NCI-H1436 treated with DMSO at 0.1 percent for 48 hours (cell line): ENCODE data around the gene SPC24.
A peak's percentile ranks its signal among the peaks of the same experiment; 100 is the strongest.

Experiments
- DNase-seq: peaks from one replicate; lab custom pipeline; 2025; lab: John Stamatoyannopoulos, UW

The SPC24 gene, protein sequence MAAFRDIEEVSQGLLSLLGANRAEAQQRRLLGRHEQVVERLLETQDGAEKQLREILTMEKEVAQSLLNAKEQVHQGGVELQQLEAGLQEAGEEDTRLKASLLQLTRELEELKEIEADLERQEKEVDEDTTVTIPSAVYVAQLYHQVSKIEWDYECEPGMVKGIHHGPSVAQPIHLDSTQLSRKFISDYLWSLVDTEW

DNA sequence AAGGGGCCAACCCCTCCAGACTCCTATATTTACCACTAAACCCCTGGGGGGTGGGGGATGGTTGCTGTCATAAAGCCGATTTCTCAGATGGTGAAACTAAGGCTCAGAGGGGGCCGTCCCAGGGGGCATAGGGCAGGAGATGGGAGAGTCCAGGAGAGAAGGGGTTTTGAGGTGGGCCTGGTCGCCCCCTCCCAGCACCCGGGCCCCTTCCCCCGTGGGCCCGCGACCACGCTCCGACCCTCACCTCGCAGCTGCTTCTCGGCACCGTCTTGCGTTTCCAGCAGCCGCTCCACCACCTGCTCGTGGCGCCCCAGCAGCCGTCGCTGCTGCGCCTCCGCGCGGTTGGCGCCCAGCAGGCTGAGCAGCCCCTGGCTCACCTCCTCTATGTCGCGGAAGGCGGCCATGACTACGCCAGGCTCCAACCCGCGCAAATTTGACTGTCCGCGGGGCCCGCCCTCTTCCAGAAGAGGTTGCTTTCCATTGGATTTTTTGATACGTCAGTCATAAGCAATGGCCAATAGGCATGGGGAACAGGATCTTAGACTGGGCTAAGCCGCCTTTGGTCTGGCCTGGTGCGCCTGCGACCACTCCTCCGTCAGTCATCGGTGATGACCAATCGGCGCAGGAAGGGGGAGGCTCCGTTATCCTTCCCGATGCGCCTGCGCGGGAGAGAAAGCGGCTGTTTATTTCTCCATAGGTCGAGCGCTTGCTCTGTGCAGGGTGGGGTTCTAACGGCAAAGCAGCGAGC is at the start of gene SPC24:
Gene SPC24, minus strand, starts transcription at position 410 of the 748 bp plus-strand sequence. Its CDS starts 6 bp downstream, at position 404.
- DNase-seq, result peak; percentile 96

- no peak for DNase-seq
Measured at GRCh38 chr19:11204943-11205349, 49.4 kb upstream of the SPC24 start.

DNA sequence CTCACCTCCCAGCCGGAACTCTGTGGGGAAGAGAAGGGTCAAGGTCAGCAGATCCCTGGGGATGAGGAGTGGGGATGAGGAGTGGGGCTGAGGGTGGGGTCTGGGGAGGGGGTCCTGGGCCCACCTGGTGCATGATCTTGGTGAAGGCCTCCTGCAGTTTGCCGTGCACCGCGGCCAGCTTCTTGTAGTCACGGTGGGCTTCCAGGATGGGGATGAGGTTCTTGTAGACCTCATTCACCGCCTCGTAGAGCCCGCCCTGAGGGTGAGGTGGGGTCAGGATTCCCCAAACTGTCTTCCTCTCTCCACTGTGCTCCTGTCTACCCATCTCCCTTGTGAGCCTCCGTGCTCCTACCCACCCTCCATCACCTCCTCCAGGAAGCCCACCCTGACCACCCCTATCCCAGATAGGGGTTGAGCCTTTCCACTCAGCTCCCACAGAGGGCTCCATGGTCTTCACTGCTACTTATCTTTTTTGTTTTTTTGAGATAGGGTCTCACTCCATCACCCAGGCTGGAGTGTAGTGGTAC is 48.6 kb upstream of the SPC24 start:
- no peak for DNase-seq

GRCh38 chr19:11203194-11204075 is 47.9 kb upstream of the SPC24 start:
- no peak for DNase-seq

GRCh38 chr19:11202488-11203193 is 47.1 kb upstream of the SPC24 start:
- DNase-seq, result no peak

DNA sequence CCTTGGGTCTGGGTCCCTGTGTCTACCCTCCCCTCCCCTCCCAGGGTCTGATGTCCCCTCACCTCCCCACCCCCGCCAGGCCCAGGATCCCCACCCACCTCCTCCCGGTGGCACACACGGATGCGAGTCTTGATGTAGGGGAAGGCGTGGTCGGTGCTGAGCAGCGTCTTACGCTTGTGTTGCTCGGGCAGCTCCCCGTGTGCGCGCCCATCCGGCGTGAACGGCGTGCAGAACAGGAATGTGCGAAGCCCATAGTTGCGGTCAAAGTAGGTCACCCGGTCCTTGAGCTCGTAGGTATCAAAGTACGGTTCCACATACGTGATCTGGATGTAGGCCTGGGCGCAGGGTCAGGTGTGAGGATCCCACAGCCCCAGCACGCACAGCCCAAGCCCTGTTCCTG is 46.2 kb upstream of the SPC24 start:
- no peak for DNase-seq

DNA sequence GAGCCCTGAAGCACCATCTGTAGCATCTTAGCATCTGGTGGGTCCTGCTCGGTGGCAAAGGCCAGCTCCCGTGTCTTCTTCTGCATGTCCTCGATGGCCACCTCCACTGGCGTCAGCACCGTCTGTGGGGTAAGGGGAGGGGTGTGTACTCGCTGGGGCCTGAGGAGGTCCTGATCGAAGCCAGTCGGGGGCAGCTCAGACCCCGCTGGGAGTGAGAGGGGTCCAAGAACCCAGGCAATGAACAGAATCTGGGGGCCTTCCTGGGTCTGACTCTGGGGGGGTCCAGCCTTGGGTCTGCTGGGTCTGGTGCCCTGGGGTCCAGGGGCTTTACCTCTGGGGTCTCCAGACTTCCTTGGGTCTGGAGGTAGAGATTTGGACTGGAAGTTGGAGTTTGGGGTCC is 45.3 kb upstream of the SPC24 start:
- no peak for DNase-seq

- DNase-seq, result no peak
Measured at GRCh38 chr19:11200015-11200574, 44.5 kb upstream of the SPC24 start.

DNA sequence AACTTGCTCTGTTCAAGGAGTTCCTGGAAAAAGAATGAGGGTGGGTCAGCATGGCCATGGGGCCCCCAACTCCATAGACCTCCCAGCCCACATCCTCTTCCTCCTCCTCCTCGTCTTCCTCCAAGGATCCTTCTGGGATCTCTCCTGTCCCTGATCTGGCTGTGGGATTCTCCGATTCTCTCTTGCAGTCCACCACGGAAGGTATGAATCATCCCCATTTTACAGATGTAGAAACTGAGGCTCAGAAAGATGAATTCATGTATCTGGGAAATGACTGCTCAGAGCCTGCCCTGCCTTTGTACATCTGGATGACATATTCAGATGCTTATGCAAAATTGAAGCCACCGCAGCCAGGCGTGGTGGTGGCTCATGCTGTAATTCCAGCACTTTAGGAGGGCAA is 43.9 kb upstream of the SPC24 start:
- no peak for DNase-seq

- no peak for DNase-seq
Measured at GRCh38 chr19:11198769-11199424, 43.3 kb upstream of the SPC24 start.

GRCh38 chr19:11198175-11198534 is 42.6 kb upstream of the SPC24 start:
- DNase-seq, result no peak

- no peak for DNase-seq
Measured at GRCh38 chr19:11197291-11198174, 42.0 kb upstream of the SPC24 start, which contains the start of gene KANK2. Gene KANK2, minus strand, starts transcription at chr19:11197545. Its CDS starts 3,034 bp downstream, at chr19:11194511.

GRCh38 chr19:11196406-11197287 is 41.1 kb upstream of the SPC24 start:
- DNase-seq, result no peak

DNA sequence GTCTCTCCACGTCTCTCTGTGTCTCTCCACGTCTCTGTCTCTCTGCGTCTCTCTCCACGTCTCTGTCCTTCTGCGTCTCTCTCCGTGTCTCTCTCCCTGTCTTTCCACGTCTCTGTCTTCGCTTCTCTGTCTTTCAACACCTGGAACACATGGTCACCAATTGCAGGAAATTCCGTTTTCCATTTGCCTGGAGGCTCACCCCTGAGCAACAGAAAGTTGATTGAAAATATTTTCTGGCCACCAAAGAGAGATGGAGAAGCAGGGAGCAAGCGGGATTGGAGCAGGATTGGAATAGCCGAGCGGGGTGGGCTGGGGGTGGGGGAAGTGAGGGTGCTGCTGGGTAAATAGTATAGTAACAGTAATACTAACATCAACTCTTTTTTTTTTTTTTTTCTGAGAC is 40.1 kb upstream of the SPC24 start:
- DNase-seq, result no peak

DNA sequence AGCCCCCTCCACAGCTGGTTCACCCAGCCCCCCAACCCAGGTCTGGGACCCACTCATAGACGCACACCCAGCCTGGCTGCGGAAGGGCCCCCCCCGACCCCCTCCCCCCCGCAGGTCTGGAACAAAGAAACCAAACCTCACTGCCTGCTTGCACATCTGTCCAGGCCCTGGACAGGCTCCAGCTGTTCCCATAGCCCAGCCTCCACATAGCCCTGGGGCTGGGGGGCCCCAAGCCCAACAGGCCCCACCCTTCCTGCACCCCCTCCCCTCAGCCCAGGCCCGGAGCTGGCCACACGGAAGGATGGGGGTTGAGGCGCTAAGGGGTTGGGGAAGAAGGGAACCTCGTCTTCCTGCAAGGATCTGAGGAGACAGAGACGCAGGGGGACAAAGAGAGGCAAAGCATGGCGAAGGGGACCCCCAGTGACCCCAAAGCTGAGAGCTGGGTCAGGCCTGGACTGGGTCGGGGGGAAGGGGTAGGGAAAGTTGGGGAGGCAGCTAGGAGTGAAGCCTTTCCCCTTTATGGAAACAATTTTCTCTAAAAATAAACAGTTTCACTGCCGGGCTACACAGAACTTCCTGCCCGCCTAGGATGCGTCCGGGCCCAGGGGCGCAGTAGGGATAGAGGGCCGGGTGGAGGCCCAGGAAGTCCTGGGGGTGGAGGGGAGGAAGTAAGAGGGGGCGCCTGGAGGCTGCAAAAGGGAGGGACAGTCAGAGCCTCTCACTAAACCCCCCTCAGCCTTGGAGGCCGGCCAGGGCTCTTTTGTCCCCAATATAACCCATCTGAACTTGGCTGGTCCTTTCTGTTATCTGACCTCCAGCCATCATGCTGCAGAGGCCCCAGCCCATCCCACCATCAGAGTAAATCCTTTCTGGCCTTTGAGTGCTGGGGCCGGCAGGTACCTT is 39.3 kb upstream of the SPC24 start:
- no peak for DNase-seq

- DNase-seq, result no peak
Measured at GRCh38 chr19:11194173-11194572, 38.6 kb upstream of the SPC24 start.

DNA sequence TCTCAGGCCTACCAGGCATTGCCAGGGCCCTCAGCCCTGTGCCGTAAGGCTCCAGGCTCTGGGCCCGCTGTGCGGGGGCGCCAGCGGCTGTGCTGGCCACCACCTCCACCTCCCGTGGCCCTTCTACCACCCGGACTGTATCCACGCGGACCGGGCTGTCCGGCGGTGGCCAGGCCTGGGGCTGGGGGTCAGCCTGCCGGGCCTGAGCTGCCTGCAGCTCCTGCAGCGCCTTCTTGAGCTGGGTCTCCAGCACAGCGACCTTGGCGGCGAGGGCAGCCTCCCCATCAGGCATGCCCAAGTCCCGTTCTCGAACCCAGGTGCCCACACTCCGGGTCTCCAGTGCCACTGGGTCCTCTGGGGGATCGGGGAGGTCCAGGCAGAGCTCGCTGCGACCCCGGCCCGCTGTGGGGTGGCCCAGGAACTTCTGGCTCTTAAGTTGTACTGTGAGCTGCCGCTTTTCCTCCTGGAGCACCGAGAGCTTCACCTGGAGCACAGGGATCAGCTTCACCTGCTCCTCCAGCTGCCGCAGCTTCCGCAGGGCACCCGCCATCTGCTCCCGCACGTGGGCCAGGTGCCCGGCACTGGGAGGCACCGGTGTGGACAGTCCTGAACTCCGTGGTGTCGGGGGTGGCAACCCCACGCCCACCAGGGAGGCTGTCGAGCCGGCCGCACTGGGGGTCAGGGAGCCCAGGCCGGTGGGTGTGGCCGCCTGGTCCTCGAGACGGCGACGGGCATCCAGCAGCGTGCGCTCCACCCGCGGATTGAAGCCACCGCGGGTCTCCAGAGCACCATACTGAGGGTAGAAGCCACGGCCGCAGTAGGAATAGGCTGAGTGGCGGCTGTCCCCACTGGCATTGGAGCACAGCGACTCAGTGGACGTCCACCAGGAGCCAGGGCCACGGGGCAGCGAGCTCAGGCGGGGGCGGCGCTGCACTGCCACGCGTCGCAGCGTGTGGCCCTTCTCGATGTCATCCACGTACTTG is 37.7 kb upstream of the SPC24 start:
- DNase-seq, result no peak
